Activated T-cell treated with anti-CD3 and anti-CD28 coated beads, Interleukin-2, amount 50 U/mL, for 48 hours (primary cell): ENCODE measurements around the gene ENTHD1.
"Not testable (repeated sequence)": the region's sequence is repeated elsewhere in the genome, so short reads cannot be mapped to it uniquely, and the experiment has no call there.

Source experiments
- DNase-seq, 2 experiments: peaks; one replicate each; pipeline ENCODE4 v3.0.0-alpha.2; 2020

ENTHD1 gene

GRCh38 chr22:39773976-39774539 lies 119.5 kb downstream of the ENTHD1 start:
- peak; percentile 27 to 36 for DNase-seq

GRCh38 chr22:39773503-39773902 lies 120.1 kb downstream of the ENTHD1 start:
- DNase-seq: no peak

- no peak for DNase-seq
Observed at GRCh38 chr22:39771486-39771885, 122.1 kb downstream of the ENTHD1 start.

DNA sequence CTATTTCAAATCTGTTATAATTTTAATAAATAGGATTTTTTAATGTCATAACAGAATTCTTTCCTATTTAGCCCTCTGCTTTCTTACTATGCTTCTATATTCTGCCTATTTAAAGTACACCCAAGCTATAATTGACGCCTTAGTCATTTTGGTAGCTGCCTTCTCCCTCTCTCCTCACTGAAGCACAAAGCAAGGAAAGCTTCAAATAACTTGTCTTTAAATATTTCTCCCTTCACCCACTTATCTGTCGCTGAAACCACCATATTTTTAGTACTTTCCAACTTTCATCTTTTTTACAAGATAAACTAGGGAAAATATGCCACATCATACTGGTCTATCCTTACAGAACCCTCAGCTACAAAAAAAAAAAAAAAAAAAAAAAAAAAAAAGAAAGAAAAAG lies 127.9 kb downstream of the ENTHD1 start:
- no peak for DNase-seq

DNA sequence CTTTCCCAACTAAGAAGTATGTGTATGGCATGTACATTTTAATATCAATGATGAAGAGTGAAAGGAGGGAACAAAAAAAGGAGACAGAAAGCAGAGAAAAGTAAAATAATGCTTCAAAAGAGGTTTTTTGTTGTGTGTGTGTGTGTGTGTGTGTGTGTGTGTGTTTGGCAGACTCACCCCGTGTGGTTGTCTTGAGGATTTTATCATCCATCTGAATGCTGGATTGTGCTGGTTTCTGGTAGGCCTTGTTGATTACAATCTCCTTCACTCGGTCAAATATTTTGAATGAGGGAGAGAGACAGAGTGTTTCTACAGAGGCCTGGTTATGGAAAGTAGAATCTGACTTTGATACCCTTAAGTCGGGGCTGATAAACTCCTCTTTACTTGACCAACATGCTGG lies 128.5 kb downstream of the ENTHD1 start:
- no peak for DNase-seq

- no peak for DNase-seq
Observed at GRCh38 chr22:39763276-39763675, 130.3 kb downstream of the ENTHD1 start.

DNA sequence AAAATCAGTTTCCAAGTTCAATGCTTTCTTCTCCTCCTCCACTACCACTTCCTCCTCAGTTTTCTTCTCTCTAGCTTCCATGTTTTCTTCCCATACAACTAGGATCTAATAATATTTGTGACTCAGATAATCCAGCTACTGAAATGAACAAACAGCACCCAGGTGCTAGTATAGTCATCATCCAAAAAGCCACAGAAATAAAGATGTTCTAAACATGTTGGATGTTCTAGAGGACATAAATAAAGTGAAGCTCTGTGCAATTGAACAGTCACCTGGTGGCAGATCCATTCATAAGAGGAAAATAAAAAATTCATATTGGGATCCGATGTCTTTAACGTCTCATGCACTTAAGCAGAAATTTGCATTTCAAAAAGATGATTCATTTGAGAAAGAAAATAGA lies 142.8 kb downstream of the ENTHD1 start:
- DNase-seq: no peak

- DNase-seq: no peak
Observed at GRCh38 chr22:39748877-39749276, 144.7 kb downstream of the ENTHD1 start.

DNA sequence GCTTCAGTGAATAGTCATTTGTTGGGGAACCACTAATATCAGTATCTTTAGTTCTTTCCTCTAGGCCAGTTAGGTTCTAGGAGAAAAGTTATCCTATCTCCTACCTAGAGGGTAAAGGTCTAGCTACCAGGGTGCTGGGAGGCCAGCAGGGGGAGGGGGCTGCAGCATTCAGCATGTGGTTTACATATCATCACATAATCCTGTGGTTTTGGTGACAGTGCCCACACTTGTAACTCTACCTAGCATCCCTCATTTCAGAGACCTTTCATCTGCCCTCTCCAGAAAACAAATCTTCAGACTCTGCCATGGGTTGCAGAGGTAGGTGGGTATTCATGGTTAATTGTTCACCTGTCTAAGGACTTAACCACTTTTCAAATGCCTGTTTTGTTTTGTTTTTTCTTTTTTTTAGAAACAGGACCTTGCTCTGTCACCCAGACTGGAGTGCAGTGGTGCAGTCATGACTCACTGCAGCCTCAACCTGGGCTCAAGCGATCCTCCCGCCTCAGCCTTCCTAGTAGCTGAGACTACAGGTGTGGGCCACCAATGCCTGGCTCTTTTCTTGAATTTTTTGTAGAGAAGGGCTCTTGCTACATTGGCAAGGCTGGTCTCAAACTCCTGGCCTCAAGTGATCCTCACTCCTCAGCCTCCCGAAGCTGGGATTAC lies 146.8 kb downstream of the ENTHD1 start:
- DNase-seq: peak; percentile 31 to 36

GRCh38 chr22:39745789-39746188 lies 147.8 kb downstream of the ENTHD1 start:
- DNase-seq: no peak

DNA sequence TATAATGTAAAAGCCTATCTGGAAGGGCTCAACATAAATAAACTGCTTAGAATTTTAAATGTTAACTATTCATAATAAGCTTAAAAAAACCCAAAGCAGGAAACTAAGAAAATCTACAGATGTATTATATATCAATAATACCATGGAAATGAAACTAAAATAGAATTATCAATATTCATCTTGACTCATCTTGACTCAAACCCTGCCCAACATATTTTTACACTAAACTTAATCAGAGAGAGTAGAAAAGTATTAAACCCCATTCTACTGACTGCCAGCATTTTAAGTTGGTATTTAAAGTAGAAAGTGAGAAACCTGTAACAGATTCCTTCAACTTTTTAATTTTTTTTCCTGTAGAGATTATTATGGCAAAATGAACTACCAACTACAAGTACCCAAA lies 149.2 kb downstream of the ENTHD1 start:
- DNase-seq: no peak

DNA sequence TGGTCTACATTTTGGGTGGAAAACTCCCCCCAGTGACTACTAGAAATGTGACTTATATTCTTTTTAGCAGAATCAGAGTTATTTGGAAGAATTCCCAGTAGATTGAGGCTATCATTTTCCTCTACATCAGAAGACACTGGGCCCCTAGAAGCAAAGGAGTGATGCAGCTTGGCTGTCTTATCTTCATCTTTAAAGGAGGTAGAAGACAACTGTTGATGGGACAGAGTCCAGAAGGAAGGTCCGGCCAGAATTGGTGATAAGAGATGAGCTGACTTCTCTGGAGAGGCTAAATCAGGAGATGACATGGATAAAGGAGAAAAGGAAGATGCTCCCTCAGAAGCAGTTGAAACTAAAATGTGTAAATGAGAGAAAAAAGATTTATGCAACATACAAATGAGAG lies 149.6 kb downstream of the ENTHD1 start:
- no peak for DNase-seq

GRCh38 chr22:39739338-39740027 lies 154.1 kb downstream of the ENTHD1 start:
- no peak for DNase-seq

DNA sequence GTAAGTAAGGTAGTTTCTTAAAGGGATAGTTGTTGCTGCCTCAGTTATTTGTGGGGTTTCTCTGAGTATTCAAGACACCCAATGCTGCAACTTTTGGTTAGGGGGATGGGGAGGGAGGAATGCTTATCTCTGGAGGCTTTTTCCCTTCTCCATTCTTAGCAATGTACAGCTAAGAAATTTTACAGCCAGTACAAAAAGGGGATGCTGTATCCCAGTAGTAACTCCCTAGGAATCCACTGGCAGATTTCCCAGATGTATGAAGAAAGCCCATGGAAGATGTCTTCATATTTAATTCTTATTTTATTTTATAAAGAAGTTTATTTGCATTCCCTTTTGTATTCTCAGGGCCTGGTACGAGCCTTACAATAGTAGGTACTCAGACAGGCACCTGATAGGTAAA lies 154.8 kb downstream of the ENTHD1 start:
- no peak for DNase-seq

- DNase-seq: peak in 1 of 2 experiments; percentile 4
Observed at GRCh38 chr22:39735776-39736175, 157.8 kb downstream of the ENTHD1 start.

- peak in 1 of 2 experiments; percentile 8 for DNase-seq
Observed at GRCh38 chr22:39734866-39735265, 158.7 kb downstream of the ENTHD1 start.

DNA sequence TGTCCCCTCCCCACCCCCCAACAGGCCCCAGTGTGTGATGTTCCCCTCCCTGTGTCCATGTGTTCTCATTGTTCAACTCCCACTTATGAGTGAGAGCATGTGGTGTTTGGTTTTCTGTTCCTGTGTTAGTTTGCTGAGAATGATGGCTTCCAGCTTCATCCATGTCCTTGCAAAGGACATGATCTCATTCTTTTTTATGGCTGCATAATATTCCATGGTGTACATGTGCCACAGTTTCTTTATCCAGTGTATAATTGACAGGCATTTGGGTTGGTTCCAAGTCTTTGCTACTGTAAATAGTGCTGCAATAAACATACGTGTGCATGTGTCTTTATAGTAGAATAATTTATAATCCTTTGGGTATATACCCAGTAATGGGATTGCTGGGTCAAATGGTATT lies 159.5 kb downstream of the ENTHD1 start:
- not testable (repeated sequence) for DNase-seq

GRCh38 chr22:39733191-39733590 lies 160.4 kb downstream of the ENTHD1 start:
- no peak for DNase-seq

GRCh38 chr22:39732625-39733024 lies 160.9 kb downstream of the ENTHD1 start:
- no peak for DNase-seq

DNA sequence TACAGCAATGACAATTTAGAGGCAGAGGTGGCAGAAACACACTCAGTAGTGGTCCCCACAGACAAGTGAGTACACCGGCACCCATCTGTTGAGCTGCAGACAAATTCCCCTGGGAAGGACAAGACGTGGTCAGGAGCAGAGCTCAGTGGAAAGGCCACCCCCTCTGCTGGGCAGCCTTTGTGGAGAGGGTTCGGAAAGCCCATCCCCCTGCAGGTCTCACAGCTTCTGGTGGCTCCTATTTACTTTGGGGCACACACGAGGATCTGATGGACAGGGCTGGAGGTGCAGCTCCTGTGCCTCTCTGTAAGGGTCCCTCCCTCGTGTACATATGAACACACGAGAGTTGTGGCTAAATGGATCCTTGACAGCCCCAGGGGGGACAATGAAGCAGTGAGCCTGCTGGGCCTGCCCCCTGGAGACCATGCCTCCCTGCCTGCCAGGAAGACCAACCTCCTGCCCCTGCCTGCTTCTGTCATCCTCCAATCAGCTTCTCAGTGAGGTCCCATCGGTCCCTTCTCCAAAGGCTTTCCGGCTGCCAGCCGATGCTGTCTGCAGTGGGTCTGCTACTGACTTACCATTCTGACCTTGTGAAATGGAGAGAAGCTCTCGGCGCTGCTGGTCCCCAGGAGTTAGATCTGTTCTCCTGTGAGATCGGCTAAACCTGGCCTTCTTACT lies 161.5 kb downstream of the ENTHD1 start:
- peak in 1 of 2 experiments; percentile 12 for DNase-seq

GRCh38 chr22:39731481-39731880 lies 162.1 kb downstream of the ENTHD1 start:
- DNase-seq: peak in 1 of 2 experiments; percentile 7

GRCh38 chr22:39729141-39729934 lies 164.2 kb downstream of the ENTHD1 start:
- DNase-seq: peak in 1 of 2 experiments; percentile 9
